GF-D8 (cell line): Measurements from ENCODE around the gene SLC23A2.

Source experiments
- DNase-seq: peaks from one replicate; lab custom pipeline; 2025; lab: John Stamatoyannopoulos, UW

Gene SLC23A2

GRCh38 chr20:4966826-4967751, 34.2 kb downstream of the SLC23A2 start:
- peak; percentile 50 for DNase-seq

- DNase-seq, result peak; percentile 77
Observed at GRCh38 chr20:4962241-4962855, 39.0 kb downstream of the SLC23A2 start.

- DNase-seq, result peak; percentile 91
Observed at GRCh38 chr20:4961746-4962145, 39.6 kb downstream of the SLC23A2 start.

GRCh38 chr20:4959592-4959991, 41.7 kb downstream of the SLC23A2 start:
- no peak for DNase-seq

GRCh38 chr20:4957939-4958362, 43.4 kb downstream of the SLC23A2 start:
- no peak for DNase-seq

DNA sequence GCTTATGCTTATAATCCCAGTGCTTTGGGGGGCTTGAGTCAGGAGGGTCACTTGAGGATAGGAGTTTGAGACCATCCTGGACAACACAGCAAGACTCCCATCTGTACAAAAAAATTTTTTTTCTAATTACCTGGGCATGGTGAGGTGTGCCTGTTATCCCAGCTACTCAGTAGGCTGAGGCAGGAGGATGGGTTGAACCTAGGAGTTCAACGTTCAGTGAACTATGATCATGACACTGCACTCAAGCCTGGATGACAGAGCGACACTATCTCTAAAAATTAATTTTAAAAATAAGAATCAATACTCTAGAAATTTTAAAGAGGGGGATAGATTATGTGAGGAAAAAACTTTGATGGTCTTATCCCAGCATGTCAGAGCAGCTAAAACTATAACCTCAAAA, 44.1 kb downstream of the SLC23A2 start:
- DNase-seq, result no peak

- peak; percentile 50 for DNase-seq
Observed at GRCh38 chr20:4956200-4956810, 45.0 kb downstream of the SLC23A2 start.

DNA sequence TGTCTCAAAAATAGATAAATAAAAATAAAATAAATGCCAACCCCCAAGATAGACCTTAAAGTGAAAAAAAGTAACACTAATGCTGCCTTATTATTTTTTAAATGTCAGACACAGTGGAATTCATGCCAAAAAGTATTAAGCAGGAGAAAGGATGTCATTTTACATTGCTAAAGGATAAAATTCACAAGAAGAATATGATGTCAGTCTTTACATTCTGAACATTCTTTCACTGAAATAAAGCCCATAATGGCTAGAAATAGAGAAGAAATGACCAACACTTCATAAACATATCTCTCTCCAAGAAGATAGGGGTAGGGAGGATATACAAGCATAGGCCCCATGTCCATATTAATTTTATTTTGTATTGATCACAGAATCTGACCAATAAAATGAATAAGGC, 47.4 kb downstream of the SLC23A2 start:
- no peak for DNase-seq

DNA sequence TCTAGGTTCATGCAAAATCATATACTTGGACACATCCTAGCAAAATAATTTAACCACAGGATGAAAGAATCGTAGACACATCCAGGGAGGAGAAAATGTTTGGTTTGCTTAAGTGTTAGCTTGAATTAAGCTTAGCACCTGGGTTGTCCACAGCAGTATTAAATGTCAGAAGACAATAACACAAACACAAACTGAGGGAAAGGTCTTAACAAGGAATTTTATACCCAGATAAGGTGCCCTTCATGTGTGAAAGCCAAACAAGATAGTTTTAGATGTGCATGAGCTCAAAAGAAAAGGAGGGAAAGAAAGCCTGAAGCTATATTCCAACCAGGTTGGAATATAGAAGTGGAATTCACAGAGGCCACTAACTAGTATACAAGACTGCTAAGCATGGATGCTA, 49.1 kb downstream of the SLC23A2 start:
- no peak for DNase-seq

GRCh38 chr20:4951299-4951698, 50.0 kb downstream of the SLC23A2 start:
- no peak for DNase-seq

- DNase-seq, result no peak
Observed at GRCh38 chr20:4950841-4951240, 50.5 kb downstream of the SLC23A2 start.

GRCh38 chr20:4950437-4950836, 50.9 kb downstream of the SLC23A2 start:
- no peak for DNase-seq

- peak; percentile 9 for DNase-seq
Observed at GRCh38 chr20:4949833-4950178, 51.5 kb downstream of the SLC23A2 start.

DNA sequence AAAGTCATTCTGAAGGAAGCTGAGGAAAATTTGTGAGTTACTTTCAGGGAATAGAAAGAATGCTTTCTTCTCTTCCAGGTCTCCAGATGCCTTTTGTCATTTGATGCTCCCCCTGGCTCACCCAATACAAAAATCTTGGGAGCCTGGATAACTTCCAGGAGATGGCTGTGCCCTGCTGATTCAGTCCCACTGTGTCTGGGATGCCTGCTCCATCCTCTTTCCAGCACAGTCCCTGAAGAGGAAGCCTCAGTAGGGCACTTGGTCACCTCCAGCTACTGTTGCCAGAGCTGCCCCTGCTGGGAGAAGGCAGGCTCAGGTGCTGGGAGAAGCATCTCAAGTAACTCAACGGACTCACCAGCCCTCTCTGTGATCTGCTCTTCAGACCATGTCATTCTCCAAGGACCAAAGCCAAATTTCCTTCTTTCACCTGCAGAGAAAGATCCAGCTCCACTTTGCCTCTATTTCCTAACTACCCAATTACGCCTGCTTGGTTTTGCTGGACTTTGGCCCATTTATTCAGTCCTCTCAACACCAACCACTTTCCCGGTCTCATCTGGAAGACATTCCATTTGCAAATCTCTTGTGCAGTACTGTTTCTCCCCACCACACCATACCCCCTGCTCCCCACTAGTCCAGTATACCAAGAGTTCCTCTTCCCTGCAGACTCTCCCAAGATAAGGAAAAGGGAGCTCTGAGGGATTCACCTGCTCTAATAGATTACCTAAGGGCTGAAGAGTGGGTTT, 53.3 kb downstream of the SLC23A2 start:
- no peak for DNase-seq

- no peak for DNase-seq
Observed at GRCh38 chr20:4946986-4947385, 54.3 kb downstream of the SLC23A2 start.

DNA sequence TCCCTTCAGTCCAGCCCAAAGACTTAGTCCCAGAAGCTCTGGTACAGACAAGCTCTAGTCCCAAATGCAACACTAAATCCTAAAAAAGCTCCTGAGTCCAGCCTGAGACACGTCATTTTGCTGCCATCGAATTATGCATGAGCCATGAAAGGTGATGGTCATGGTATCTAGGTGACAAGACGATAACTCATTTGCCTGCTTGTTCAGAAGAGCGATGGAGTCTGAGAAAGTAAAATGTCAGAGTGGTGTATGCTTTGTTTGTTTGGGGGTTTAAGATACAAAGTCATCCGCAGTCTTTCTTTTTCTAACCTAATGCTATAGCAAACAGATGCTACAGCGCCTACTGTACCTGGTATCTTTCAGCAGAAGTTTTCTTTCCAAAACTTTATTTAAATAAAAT, 54.7 kb downstream of the SLC23A2 start:
- DNase-seq, result no peak

GRCh38 chr20:4944518-4945313, 56.6 kb downstream of the SLC23A2 start:
- no peak for DNase-seq

- no peak for DNase-seq
Observed at GRCh38 chr20:4942331-4942730, 59.0 kb downstream of the SLC23A2 start.

DNA sequence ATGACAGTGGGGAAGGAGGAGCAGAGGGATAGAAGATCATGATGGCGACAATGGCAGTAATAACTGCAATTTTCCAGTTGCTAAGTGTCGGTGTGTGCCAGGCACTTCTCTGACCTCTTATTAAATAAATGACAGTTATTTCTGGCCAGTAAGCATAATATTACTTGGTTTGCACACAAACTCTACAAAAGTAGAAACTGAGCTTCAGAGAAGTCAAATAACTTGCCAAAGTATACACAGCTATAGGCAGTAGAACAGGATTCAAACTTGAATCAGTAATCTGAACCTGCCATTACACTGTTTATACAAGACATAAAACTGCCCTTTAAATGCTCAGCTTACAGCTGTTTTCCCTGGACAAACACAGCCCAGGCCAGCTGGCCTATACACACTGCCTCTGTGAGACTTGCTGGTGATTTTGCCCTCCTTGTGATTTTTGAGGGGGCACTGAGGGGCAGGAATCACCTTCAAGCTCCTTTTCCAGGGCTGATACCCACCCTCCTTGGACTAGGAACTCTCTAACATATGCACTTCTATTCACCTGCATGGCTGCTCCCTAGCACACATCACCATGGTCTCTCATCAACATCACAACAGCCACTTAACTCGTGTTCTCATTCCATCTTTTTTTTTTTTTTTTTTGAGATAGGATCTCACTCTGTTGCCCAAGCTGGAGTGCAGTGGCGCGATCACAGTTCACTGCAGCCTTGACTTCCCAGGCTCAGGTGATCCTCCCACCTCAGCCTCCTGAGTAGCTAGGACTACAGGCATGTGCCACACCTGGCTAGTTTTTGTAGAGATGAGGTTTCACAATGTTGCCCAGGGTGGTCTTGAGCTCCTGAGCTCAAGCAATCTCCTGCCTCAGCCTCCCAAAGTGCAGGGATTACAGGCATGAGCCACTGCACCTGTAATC, 63.6 kb downstream of the SLC23A2 start:
- DNase-seq, result no peak

DNA sequence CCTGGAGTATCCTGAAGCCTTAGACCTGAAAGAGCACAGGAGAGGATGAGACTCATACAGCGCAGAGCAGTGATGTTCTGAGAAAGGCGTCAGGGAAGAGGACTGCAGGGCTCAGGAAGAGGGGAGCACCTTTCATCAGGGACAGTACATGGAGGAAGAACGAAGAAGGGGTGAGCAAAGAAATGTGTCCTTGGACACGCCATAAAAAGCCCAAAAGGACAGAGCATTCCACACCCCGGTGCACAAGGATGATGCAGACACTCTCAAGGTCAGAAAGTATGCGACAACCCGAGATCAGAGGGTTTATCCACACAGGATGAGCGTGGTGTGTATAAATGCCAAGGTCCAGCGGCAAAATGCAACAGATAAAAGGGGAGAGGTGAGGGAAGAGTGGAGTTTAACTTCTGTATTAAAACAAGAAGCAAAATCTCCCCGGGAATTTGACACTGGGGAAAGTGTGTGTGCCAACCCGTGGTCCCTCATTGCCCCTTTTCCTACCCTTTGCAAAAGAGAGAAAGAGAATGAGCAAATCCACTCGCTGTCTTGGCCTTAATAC, 64.4 kb downstream of the SLC23A2 start:
- DNase-seq, result no peak
